IMR-90 (cell line): ENCODE measurements around the gene TTLL9. TPM values are rescaled to one million over a fixed set of nuclear protein-coding genes. Genes with fewer than 3 reads are reported as not detected.

Experiments
- ATAC-seq: fragments of 200-7000 bp; cut with Tn5 transposase; 2 replicates; pipeline ENCODE4 v1.9.1; 2020; ENCODE audit warnings: low read depth, mild to moderate bottlenecking, moderate library complexity
- BruUV-seq: library from RNA; stranded (reverse); fragments of 400-500 nt; replicated peaks from 2 replicates; lab custom pipeline; 2021; lab: Mats Ljungman, UMichigan
- CTCF ChIA-PET: fragments of 300-600 bp; formaldehyde crosslinking; extraction: SDS; loops from one replicate; lab custom pipeline; 2021; ENCODE audit warnings: antibody characterized with exemption; lab: Yijun Ruan, JAX
- POLR2A ChIA-PET: fragments of 300-600 bp; sonication (Branson Sonifier 250); formaldehyde crosslinking; loops from one replicate; lab custom pipeline; 2022; ENCODE audit warnings: antibody characterized with exemption; ENCODE audit not compliant: unreplicated experiment; lab: Charles Lee
- DNase-seq: peaks from one replicate; pipeline ENCODE4 v3.0.0; 2013
- H2AFZ ChIP-seq: replicated peaks from 2 replicates; pipeline ENCODE3; 2013; ENCODE audit warnings: low read length, mild to moderate bottlenecking; ENCODE audit not compliant: poor library complexity
- H2AK5ac ChIP-seq: 2 replicates; pipeline ENCODE4 v1.6.1; 2013; ENCODE audit warnings: low read depth, low read length, inconsistent platforms
- H2AK9ac ChIP-seq: replicated peaks from 2 replicates; pipeline ENCODE3; 2013; ENCODE audit warnings: mild to moderate bottlenecking, low read depth, low read length, moderate library complexity; ENCODE audit not compliant: poor library complexity
- H2BK120ac ChIP-seq: 2 replicates; pipeline ENCODE4 v1.6.1; 2013; ENCODE audit warnings: low read depth, low read length, inconsistent platforms
- H2BK15ac ChIP-seq: 3 replicates; pipeline ENCODE4 v1.6.1; 2013; ENCODE audit warnings: low read depth, low read length, inconsistent platforms
- H2BK20ac ChIP-seq: 2 replicates; pipeline ENCODE4 v1.6.1; 2013; ENCODE audit warnings: low read depth, mild to moderate bottlenecking, inconsistent platforms, low read length, moderate library complexity
- H2BK5ac ChIP-seq: 2 replicates; pipeline ENCODE4 v1.6.1; 2013; ENCODE audit warnings: mild to moderate bottlenecking, low read depth, low read length, inconsistent platforms; ENCODE audit not compliant: poor library complexity, severe bottlenecking
- H3K14ac ChIP-seq: replicated peaks from 2 replicates; pipeline ENCODE4 v1.6.1; 2013; ENCODE audit warnings: low read depth, low read length, inconsistent platforms
- H3K18ac ChIP-seq: 2 replicates; pipeline ENCODE4 v1.6.1; 2013; ENCODE audit warnings: low read depth, low read length, control low read depth
- H3K23ac ChIP-seq: 2 replicates; pipeline ENCODE4 v1.6.1; 2013; ENCODE audit warnings: low read depth, low read length, inconsistent platforms
- H3K27ac ChIP-seq: 2 replicates; pipeline ENCODE4 v1.5.1; 2013; ENCODE audit warnings: mild to moderate bottlenecking, control low read depth, low read length; ENCODE audit not compliant: insufficient read depth
- H3K27me3 ChIP-seq: 2 replicates; pipeline ENCODE4 v1.6.1; 2013; ENCODE audit warnings: low read length; ENCODE audit not compliant: control insufficient read depth, insufficient read depth
- H3K36me3 ChIP-seq: 2 replicates; pipeline ENCODE4 v1.6.1; 2013; ENCODE audit warnings: low read length, mixed read lengths; ENCODE audit not compliant: control insufficient read depth, insufficient read depth
- H3K4ac ChIP-seq: 2 replicates; pipeline ENCODE4 v1.6.1; 2013; ENCODE audit warnings: low read depth, low read length, inconsistent platforms
- H3K4me1 ChIP-seq: 2 replicates; pipeline ENCODE4 v1.6.1; 2013; ENCODE audit warnings: low read length, mixed read lengths; ENCODE audit not compliant: control insufficient read depth, insufficient read depth
- H3K4me2 ChIP-seq: 2 replicates; pipeline ENCODE4 v1.6.1; 2013; ENCODE audit warnings: low read depth, mild to moderate bottlenecking, control low read depth, low read length, moderate library complexity
- H3K4me3 ChIP-seq: 2 replicates; pipeline ENCODE4 v1.5.1; 2013; ENCODE audit warnings: low read depth, mild to moderate bottlenecking, control low read depth, low read length, moderate library complexity; ENCODE audit not compliant: insufficient read depth
- H3K56ac ChIP-seq: 2 replicates; pipeline ENCODE4 v1.6.1; 2013; ENCODE audit warnings: low read length, inconsistent platforms; ENCODE audit not compliant: insufficient read depth; ENCODE audit errors: extremely low read depth
- H3K79me1 ChIP-seq, 2 experiments: 2 replicates each; pipeline ENCODE4 v1.6.1; 2013; ENCODE audit warnings: low read length in 2 of 2, inconsistent platforms in 1 of 2, low read depth in 1 of 2
- H3K9ac ChIP-seq: 2 replicates; pipeline ENCODE4 v1.6.1; 2013; ENCODE audit warnings: low read depth, low read length, control low read depth
- H3K9me1 ChIP-seq: 2 replicates; pipeline ENCODE4 v1.6.1; 2013; ENCODE audit warnings: low read length, inconsistent platforms; ENCODE audit not compliant: insufficient read depth
- H3K9me3 ChIP-seq: 2 replicates; pipeline ENCODE4 v1.6.1; 2013; ENCODE audit warnings: low read length; ENCODE audit not compliant: control insufficient read depth, insufficient read depth
- H4K20me1 ChIP-seq: 2 replicates; pipeline ENCODE4 v1.6.1; 2013; ENCODE audit warnings: low read length, inconsistent platforms; ENCODE audit not compliant: insufficient read depth
- H4K5ac ChIP-seq: 2 replicates; pipeline ENCODE4 v1.6.1; 2013; ENCODE audit warnings: mild to moderate bottlenecking, low read depth, low read length, control low read depth
- H4K8ac ChIP-seq, 2 experiments: 2 replicates each; pipeline ENCODE4 v1.6.1; 2013; ENCODE audit warnings: low read depth in 2 of 2, low read length in 2 of 2, control low read depth in 1 of 2, inconsistent platforms in 1 of 2
- H4K91ac ChIP-seq: 2 replicates; pipeline ENCODE4 v1.6.1; 2013; ENCODE audit warnings: low read depth, low read length, inconsistent platforms; ENCODE audit not compliant: insufficient read depth
- BHLHE40 ChIP-seq: fragments of 150-350 bp; IDR thresholded peaks from 2 replicates; pipeline ENCODE4 v1.6.1; 2016; ENCODE audit warnings: mild to moderate bottlenecking, low read depth, low read length
- CEBPB ChIP-seq: IDR thresholded peaks from 2 replicates; pipeline ENCODE4 v1.6.1; 2012; ENCODE audit warnings: low read depth, low read length, improper control_type of control experiment
- ELK1 ChIP-seq: fragments of 150-350 bp; IDR thresholded peaks from 2 replicates; pipeline ENCODE4 v1.6.1; 2016; ENCODE audit warnings: low read depth, mild to moderate bottlenecking, low read length, moderate library complexity, borderline replicate concordance
- FOS ChIP-seq: fragments of 150-350 bp; IDR thresholded peaks from 2 replicates; pipeline ENCODE4 v1.6.1; 2016; ENCODE audit warnings: low read depth, low read length
- MAFK ChIP-seq: IDR thresholded peaks from 2 replicates; pipeline ENCODE4 v1.6.1; 2012; ENCODE audit warnings: low read depth, low read length, improper control_type of control experiment
- MAZ ChIP-seq: IDR thresholded peaks from 2 replicates; pipeline ENCODE4 v1.6.1; 2012; ENCODE audit warnings: low read depth, mild to moderate bottlenecking, low read length, improper control_type of control experiment, moderate library complexity, borderline replicate concordance
- MXI1 ChIP-seq: IDR thresholded peaks from 2 replicates; pipeline ENCODE4 v1.6.1; 2012; ENCODE audit warnings: low read depth, mild to moderate bottlenecking, low read length, moderate library complexity, borderline replicate concordance
- NFE2L2 ChIP-seq: fragments of 150-350 bp; IDR thresholded peaks from 2 replicates; pipeline ENCODE4 v1.6.1; 2016; ENCODE audit warnings: low read depth, mild to moderate bottlenecking, low read length
- RAD21 ChIP-seq: IDR thresholded peaks from 2 replicates; pipeline ENCODE4 v1.6.1; 2012; ENCODE audit warnings: low read length, improper control_type of control experiment
- RFX5 ChIP-seq: IDR thresholded peaks from 2 replicates; pipeline ENCODE4 v1.8.0; 2012; ENCODE audit warnings: low read depth, mild to moderate bottlenecking, low read length, moderate library complexity
- SMC3 ChIP-seq: fragments of 150-350 bp; IDR thresholded peaks from 2 replicates; pipeline ENCODE4 v1.6.1; 2016; ENCODE audit warnings: low read depth, mild to moderate bottlenecking, antibody characterized with exemption, low read length, moderate library complexity
- USF2 ChIP-seq: fragments of 150-350 bp; IDR thresholded peaks from 2 replicates; pipeline ENCODE4 v1.6.1; 2017; ENCODE audit warnings: mild to moderate bottlenecking, antibody characterized with exemption, low read length, low read depth
- WGBS, 2 experiments: methylation state at CpG; one replicate each; pipeline versions ENCODE4 v1.1.5 to v1.1.7; 2013; ENCODE audit warnings: missing lambda C conversion rate in 2 of 2; ENCODE audit not compliant: insufficient read length in 1 of 2; ENCODE audit errors: extremely low coverage in 2 of 2; 5-methylcytosine and 5-hydroxymethylcytosine counted together
- dilution Hi-C: fragments of 300-500 bp; cut with HindIII; formaldehyde crosslinking; loops from one replicate; pipeline ENCODE4 v1.14.3; 2018; ENCODE audit warnings: low sequenced_read_pairs; ENCODE audit not compliant: unreplicated experiment
- in situ Hi-C: fragments of 300-500 bp; cut with MboI; formaldehyde crosslinking; loops from 3 replicates; pipeline ENCODE4 v1.14.3; 2019; ENCODE audit warnings: low sequenced_read_pairs, inconsistent platforms, mixed read lengths
- intact Hi-C: fragments of 100-400 bp; cut with micrococcal nuclease; formaldehyde crosslinking; loops from 2 replicates; pipeline ENCODE4 v1.10.0; 2022
- polyA plus RNA-seq, 3 experiments: library from polyadenylated mRNA; depleted of rRNA; stranded (reverse); fragments of >200 nt; gene quantifications; 2 replicates each; pipeline ENCODE4 v1.2.3, GENCODE V29; 2012; ENCODE audit warnings: low replicate concordance in 1 of 3
- total RNA-seq: library from RNA; depleted of rRNA; stranded (reverse); fragments of >200 nt; gene quantifications from 2 replicates; pipeline ENCODE4 v1.2.3, GENCODE V29; 2012
- TF ChIP-seq, protein P1 (sequence below): conservative IDR thresholded peaks from 2 replicates; pipeline ENCODE4 v1.5.1; 2012; ENCODE audit warnings: mild to moderate bottlenecking, low read depth, low read length, improper control_type of control experiment

TTLL9 gene
- total and polyA plus RNA-seq, 2 of the 4 experiments (the other 2 are of a cell fraction) = not detected

DNA sequence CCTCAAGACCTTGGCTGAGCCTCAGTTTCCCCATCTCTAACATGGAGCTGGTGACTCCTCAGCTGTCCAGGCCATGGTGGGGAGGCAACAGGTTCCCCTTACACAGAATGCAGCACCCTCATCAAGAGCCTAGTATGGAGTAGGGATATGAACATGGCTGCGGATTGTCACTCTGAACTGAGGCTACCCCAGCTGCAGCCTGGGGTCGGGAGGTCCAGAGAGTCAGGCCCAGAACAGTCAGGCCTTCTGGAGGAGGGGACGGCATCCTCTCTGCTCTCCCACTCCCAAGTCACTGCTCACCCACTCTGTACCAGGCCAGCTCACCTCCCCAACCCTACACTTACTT, 23.7 kb upstream of the TTLL9 start:
- H3K27ac ChIP-seq = no peak overlapping the region
- no peak overlapping the region for H3K18ac ChIP-seq
- peaks cover 9% of the 10 kb centered on the region for H4K20me1 ChIP-seq
- H4K5ac ChIP-seq = no peak overlapping the region
- DNase-seq = no peak
- ChIA-PET POLR2A (no interaction called here), CTCF (interaction anchor here (0.8 to 1.6 kb wide), 8 partner anchors 9 to 179 kb away, joined by 3 to 7 read pairs (median 4); no protein-coding TSS in a partner anchor)
- in situ Hi-C loops = loop anchor here (25.0 kb wide), 2 partner anchors 641 to 816 kb away; partner anchors contain the start of gene C20orf203
- H2AK5ac ChIP-seq = no peak overlapping the region
- no peak overlapping the region for H3K4me2 ChIP-seq
- BruUV-seq = no TSS peak
- H2BK20ac ChIP-seq = no peak overlapping the region
- H3K9me3 ChIP-seq = no peaks in the 10 kb centered on the region
- no peak overlapping the region for H2BK15ac ChIP-seq
- no peak for ATAC-seq
- no CpG with 5 or more reads among the region's 3 CpGs for WGBS, 2 experiments
- no peak overlapping the region for H4K8ac ChIP-seq
- peaks cover 13% of the 10 kb centered on the region for H3K4me1 ChIP-seq
- no peak overlapping the region for H4K91ac ChIP-seq
- no peak overlapping the region for H2BK120ac ChIP-seq
- H2AK9ac ChIP-seq = peak overlapping the region; percentile 67
- no peak overlapping the region for H3K14ac ChIP-seq
- no peak overlapping the region for H2BK5ac ChIP-seq
- no peaks in the 10 kb centered on the region for H3K36me3 ChIP-seq
- no peaks in the 10 kb centered on the region for H3K79me1 ChIP-seq
- peaks cover 5% of the 10 kb centered on the region; the same call in 1 of the 2 replicates for H3K9me1 ChIP-seq
- H3K4me3 ChIP-seq = no peak overlapping the region
- no peak overlapping the region for H3K4ac ChIP-seq
- H3K56ac ChIP-seq = no peak overlapping the region
- no peak for TF ChIP-seq NFE2L2
- TF ChIP-seq RAD21 = no peak
- no peak for TF ChIP-seq MAZ
- TF ChIP-seq FOS = no peak
- TF ChIP-seq MAFK = no peak
- no peak for TF ChIP-seq MXI1
- TF ChIP-seq ELK1 = no peak
- TF ChIP-seq USF2 = no peak
- TF ChIP-seq, protein P1, sequence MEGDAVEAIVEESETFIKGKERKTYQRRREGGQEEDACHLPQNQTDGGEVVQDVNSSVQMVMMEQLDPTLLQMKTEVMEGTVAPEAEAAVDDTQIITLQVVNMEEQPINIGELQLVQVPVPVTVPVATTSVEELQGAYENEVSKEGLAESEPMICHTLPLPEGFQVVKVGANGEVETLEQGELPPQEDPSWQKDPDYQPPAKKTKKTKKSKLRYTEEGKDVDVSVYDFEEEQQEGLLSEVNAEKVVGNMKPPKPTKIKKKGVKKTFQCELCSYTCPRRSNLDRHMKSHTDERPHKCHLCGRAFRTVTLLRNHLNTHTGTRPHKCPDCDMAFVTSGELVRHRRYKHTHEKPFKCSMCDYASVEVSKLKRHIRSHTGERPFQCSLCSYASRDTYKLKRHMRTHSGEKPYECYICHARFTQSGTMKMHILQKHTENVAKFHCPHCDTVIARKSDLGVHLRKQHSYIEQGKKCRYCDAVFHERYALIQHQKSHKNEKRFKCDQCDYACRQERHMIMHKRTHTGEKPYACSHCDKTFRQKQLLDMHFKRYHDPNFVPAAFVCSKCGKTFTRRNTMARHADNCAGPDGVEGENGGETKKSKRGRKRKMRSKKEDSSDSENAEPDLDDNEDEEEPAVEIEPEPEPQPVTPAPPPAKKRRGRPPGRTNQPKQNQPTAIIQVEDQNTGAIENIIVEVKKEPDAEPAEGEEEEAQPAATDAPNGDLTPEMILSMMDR = no peak
- no peak for TF ChIP-seq CEBPB
- no peak for TF ChIP-seq BHLHE40
- no peak for TF ChIP-seq RFX5
- no peak for TF ChIP-seq SMC3
- intact Hi-C loops = loop anchor here (2.0 kb wide), 1 partner anchor 24 kb away; no protein-coding TSS in a partner anchor
- dilution Hi-C loops = no loop called here
- H3K27me3 ChIP-seq = peaks cover 47% of the 10 kb centered on the region
- H3K9ac ChIP-seq = no peak overlapping the region
- H3K23ac ChIP-seq = no peak overlapping the region
- H2AFZ ChIP-seq = peak overlapping the region; percentile 1
